Liver (tissue), 9 donors: Measurements from ENCODE around the gene GPR65. TPM values are rescaled to one million over a fixed set of nuclear protein-coding genes. Genes with fewer than 3 reads are reported as not detected.
A peak's percentile ranks its signal among the peaks of the same experiment; 100 is the strongest.

Experiments used
- DNase-seq: peaks from one replicate; pipeline ENCODE4 v3.0.0-alpha.2; 2017; ENCODE audit warnings: low spot score
- H3K27ac ChIP-seq, 2 donors: one replicate each; pipeline ENCODE4 v1.7.0; 2013; ENCODE audit warnings: inconsistent platforms in 2 of 2, low read length in 2 of 2, control low read depth in 1 of 2, low read depth in 1 of 2, mild to moderate bottlenecking in 1 of 2
- H3K27me3 ChIP-seq, 4 donors: one replicate each; pipeline versions ENCODE4 v1.6.1 to v1.7.0; 2013; ENCODE audit warnings: low read length in 3 of 4, inconsistent platforms in 1 of 4, mild to moderate bottlenecking in 1 of 4, moderate library complexity in 1 of 4; ENCODE audit not compliant: control insufficient read depth in 4 of 4, insufficient read depth in 4 of 4
- H3K36me3 ChIP-seq, 4 donors: one replicate each; pipeline versions ENCODE4 v1.6.1 to v1.7.0; 2013; ENCODE audit warnings: low read length in 3 of 4, mild to moderate bottlenecking in 3 of 4, low read depth in 1 of 4, moderate library complexity in 1 of 4; ENCODE audit not compliant: control insufficient read depth in 4 of 4, insufficient read depth in 3 of 4
- H3K4me1 ChIP-seq, 4 donors: one replicate each; pipeline versions ENCODE4 v1.6.1 to v1.7.0; 2013; ENCODE audit warnings: low read length in 3 of 4, mild to moderate bottlenecking in 3 of 4, moderate library complexity in 1 of 4; ENCODE audit not compliant: control insufficient read depth in 4 of 4, insufficient read depth in 4 of 4
- H3K4me3 ChIP-seq, 3 donors: one replicate each; pipeline versions ENCODE4 v1.6.1 to v1.7.0; 2013; ENCODE audit warnings: low read length in 3 of 3, control low read depth in 1 of 3, low read depth in 1 of 3, mild to moderate bottlenecking in 1 of 3
- H3K9ac ChIP-seq, 2 donors: one replicate each; pipeline ENCODE4 v1.7.0; 2013; ENCODE audit warnings: low read length in 2 of 2, mild to moderate bottlenecking in 2 of 2, moderate library complexity in 2 of 2, control low read depth in 1 of 2, low read depth in 1 of 2
- H3K9me3 ChIP-seq, 4 donors: one replicate each; pipeline versions ENCODE4 v1.6.1 to v1.7.0; 2013; ENCODE audit warnings: low read length in 3 of 4; ENCODE audit not compliant: control insufficient read depth in 4 of 4
- EGR1 ChIP-seq, 2 donors: IDR thresholded peaks; 2 replicates each; pipeline ENCODE4 v1.6.1; 2016 to 2018; ENCODE audit warnings: antibody characterized with exemption in 2 of 2, low read depth in 2 of 2
- FOXA1 ChIP-seq: IDR thresholded peaks from 2 replicates; pipeline ENCODE4 v1.6.1; 2016; ENCODE audit warnings: antibody characterized with exemption
- FOXA2 ChIP-seq: IDR thresholded peaks from 2 replicates; pipeline ENCODE4 v1.6.1; 2016; ENCODE audit warnings: antibody characterized with exemption
- GABPA ChIP-seq, 2 donors: IDR thresholded peaks in 1 of 2; conservative IDR thresholded peaks in 1 of 2; 2 replicates each; pipeline ENCODE4 v1.6.1; 2016; ENCODE audit warnings: antibody characterized with exemption in 2 of 2, mild to moderate bottlenecking in 1 of 2, moderate library complexity in 1 of 2
- HNF4A ChIP-seq, 2 donors: conservative IDR thresholded peaks; 2 replicates each; pipeline ENCODE4 v1.6.1; 2016; ENCODE audit warnings: antibody characterized with exemption in 2 of 2, mild to moderate bottlenecking in 2 of 2
- HNF4G ChIP-seq: IDR thresholded peaks from 2 replicates; pipeline ENCODE4 v1.6.1; 2016; ENCODE audit warnings: antibody characterized with exemption
- JUND ChIP-seq, 2 donors: IDR thresholded peaks; 2 replicates each; pipeline ENCODE4 v1.6.1; 2016; ENCODE audit warnings: antibody characterized with exemption in 2 of 2
- NR2F2 ChIP-seq: IDR thresholded peaks from 2 replicates; pipeline ENCODE4 v1.6.1; 2016; ENCODE audit warnings: antibody characterized with exemption
- RAD21 ChIP-seq, 2 donors: IDR thresholded peaks; 2 replicates each; pipeline ENCODE4 v1.6.1; 2016; ENCODE audit warnings: antibody characterized with exemption in 2 of 2, mild to moderate bottlenecking in 2 of 2
- RXRA ChIP-seq, 2 donors: IDR thresholded peaks; 2 replicates each; pipeline ENCODE4 v1.6.1; 2017 to 2018; ENCODE audit warnings: antibody characterized with exemption in 2 of 2, mild to moderate bottlenecking in 1 of 2
- SP1 ChIP-seq: IDR thresholded peaks from 2 replicates; pipeline ENCODE4 v1.6.1; 2018; ENCODE audit warnings: antibody characterized with exemption, mild to moderate bottlenecking
- TAF1 ChIP-seq: conservative IDR thresholded peaks from 2 replicates; pipeline ENCODE4 v1.6.1; 2016; ENCODE audit warnings: antibody characterized with exemption, mild to moderate bottlenecking
- YY1 ChIP-seq: IDR thresholded peaks from 2 replicates; pipeline ENCODE4 v1.6.1; 2016; ENCODE audit warnings: antibody characterized with exemption, mild to moderate bottlenecking
- WGBS: extraction: QIAGEN DNeasy Blood & Tissue Kit; methylation state at CpG from one replicate; pipeline ENCODE4 v1.1.7; 2013; 5-methylcytosine and 5-hydroxymethylcytosine counted together
- polyA plus RNA-seq, 2 donors: library from polyadenylated mRNA; stranded (reverse) in 1 of 2; unstranded in 1 of 2; fragments of 200-250 nt in 1 of 2; fragments of >200 nt in 1 of 2; fragmentation: Nextera tagmentation in 1 of 2; extraction: Ambion mirVana in 1 of 2; gene quantifications; one replicate each; pipeline versions ENCODE4 v1.2.1 to v1.2.3, GENCODE V29; 2013 to 2015
- total RNA-seq, 2 donors: library from RNA; depleted of rRNA; stranded (reverse); fragments of >200 nt; gene quantifications; one replicate each; pipeline ENCODE4 v1.2.3, GENCODE V29; 2014
- TF ChIP-seq, protein P1 (sequence below): fragments of 150-350 bp; IDR thresholded peaks from 2 replicates; pipeline ENCODE4 v1.5.1; 2017; ENCODE audit warnings: improper control_type of control experiment, low read depth, low read length; ENCODE audit not compliant: missing input control
- TF ChIP-seq, protein P2 (sequence below): IDR thresholded peaks from 2 replicates; pipeline ENCODE4 v1.6.1; 2016; ENCODE audit warnings: antibody characterized with exemption
- TF ChIP-seq, protein P3 (sequence below): IDR thresholded peaks from 2 replicates; pipeline ENCODE4 v1.6.1; 2016; ENCODE audit warnings: antibody characterized with exemption
- TF ChIP-seq, protein P4 (sequence below): IDR thresholded peaks from 2 replicates; pipeline ENCODE4 v1.6.1; 2016; ENCODE audit warnings: antibody characterized with exemption
- TF ChIP-seq, protein P5 (sequence below): IDR thresholded peaks from 2 replicates; pipeline ENCODE4 v1.6.1; 2016; ENCODE audit warnings: antibody characterized with exemption, mild to moderate bottlenecking
- donor health status: healthy.
- donor health status: healthy.
- donor health status: healthy.
- donor health status: healthy.
- donor health status: healthy.

Gene GPR65
- total and polyA plus RNA-seq, 4 donors: 0.72 to 4.5 (median 1.7) TPM

DNA sequence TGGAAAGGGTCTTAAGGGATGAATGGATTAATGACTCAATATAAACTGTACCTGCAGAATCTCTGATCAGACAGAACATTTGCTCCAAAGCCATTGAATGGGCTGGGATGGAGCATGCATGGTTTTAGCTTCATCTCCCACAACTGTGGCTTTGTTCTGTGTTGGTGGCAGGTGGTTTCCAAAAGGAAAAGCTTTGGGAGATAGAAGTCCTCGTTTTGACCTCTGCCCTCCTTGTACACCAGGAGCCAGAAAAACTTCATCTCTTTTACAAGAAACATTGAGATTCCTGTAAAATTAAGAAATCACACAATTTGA lies 39.5 kb downstream of the GPR65 start:
- H3K9me3 ChIP-seq: no peaks in the 10 kb centered on the region
- no peaks in the 10 kb centered on the region for H3K27me3 ChIP-seq
- peak overlapping the region; percentile 95 to 99 for H3K27ac ChIP-seq
- 11% methylated on average over 1 of the region's 1 CpG for WGBS
- TF ChIP-seq FOXA2 (no peak), GABPA (IDR thresholded peaks at IDR 0.05 in 1 of 2, conservative IDR thresholded peaks at IDR 0.05 in 1 of 2) (peak in 1 of 2 donors; percentile 1), HNF4A (conservative IDR thresholded peaks at IDR 0.05) (no peak), SP1 (peak; percentile 3), FOXA1 (no peak), TAF1 (no peak)
- TF ChIP-seq, protein P1, sequence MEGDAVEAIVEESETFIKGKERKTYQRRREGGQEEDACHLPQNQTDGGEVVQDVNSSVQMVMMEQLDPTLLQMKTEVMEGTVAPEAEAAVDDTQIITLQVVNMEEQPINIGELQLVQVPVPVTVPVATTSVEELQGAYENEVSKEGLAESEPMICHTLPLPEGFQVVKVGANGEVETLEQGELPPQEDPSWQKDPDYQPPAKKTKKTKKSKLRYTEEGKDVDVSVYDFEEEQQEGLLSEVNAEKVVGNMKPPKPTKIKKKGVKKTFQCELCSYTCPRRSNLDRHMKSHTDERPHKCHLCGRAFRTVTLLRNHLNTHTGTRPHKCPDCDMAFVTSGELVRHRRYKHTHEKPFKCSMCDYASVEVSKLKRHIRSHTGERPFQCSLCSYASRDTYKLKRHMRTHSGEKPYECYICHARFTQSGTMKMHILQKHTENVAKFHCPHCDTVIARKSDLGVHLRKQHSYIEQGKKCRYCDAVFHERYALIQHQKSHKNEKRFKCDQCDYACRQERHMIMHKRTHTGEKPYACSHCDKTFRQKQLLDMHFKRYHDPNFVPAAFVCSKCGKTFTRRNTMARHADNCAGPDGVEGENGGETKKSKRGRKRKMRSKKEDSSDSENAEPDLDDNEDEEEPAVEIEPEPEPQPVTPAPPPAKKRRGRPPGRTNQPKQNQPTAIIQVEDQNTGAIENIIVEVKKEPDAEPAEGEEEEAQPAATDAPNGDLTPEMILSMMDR: no peak
- peak overlapping the region in 1 of 2 donors; percentile 58 for H3K9ac ChIP-seq
- peaks cover 10 to 37% (median 31%) of the 10 kb centered on the region in 4 donors for H3K4me1 ChIP-seq
- DNase-seq: no peak
- H3K36me3 ChIP-seq: peaks cover 0 to 6% (median 0%) of the 10 kb centered on the region in 4 donors
- H3K4me3 ChIP-seq: peak overlapping the region in 1 of 3 donors; percentile 1

DNA sequence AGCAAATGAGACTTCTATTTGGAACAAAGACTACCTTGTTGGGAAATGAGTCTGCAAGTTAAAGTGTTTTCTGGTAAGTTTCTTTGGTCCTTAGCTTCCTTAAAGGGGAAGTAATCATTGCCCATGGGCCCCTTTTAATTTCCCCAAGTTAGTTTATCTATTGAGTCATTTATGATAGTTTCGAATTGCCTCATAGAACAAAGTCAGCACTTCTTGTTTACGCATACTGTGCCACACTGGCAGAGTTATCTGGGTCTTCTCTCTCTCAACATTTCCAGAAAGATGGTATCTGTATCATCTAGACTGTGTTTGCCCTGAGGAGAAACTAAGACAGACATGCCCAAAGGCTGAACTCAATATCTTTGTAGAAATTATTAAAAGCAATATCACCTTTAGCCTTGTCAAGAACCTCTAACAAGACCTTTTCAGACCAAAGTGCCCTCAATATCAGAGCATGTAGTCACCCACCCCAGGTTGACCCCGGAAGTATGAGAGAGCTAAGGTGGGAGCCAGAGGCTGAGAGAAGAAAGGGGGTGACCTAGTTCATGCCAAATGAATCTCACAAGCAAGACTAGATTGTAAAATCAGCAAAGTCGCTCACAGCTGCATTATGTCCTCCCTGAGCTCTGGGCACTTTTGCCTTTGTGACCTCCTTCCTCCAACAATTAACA lies 40.0 kb downstream of the GPR65 start:
- Histone ChIP-seq H3K27ac (peak overlapping the region; percentile 95 to 99), H3K27me3 (no peaks in the 10 kb centered on the region), H3K4me1 (peaks cover 9 to 37% (median 30%) of the 10 kb centered on the region in 4 donors), H3K4me3 (peak overlapping the region in 1 of 3 donors; percentile 23), H3K36me3 (peaks cover 0 to 6% (median 0%) of the 10 kb centered on the region in 4 donors), H3K9ac (peak overlapping the region in 1 of 2 donors; percentile 58), H3K9me3 (no peaks in the 10 kb centered on the region)
- TF ChIP-seq SP1 (no peak), JUND (IDR thresholded peaks at IDR 0.05) (peak; percentile 63 to 70), FOXA2 (no peak), GABPA (IDR thresholded peaks at IDR 0.05 in 1 of 2, conservative IDR thresholded peaks at IDR 0.05 in 1 of 2) (no peak), RXRA (IDR thresholded peaks at IDR 0.05) (peak in 1 of 2 donors; percentile 61), TAF1 (no peak), NR2F2 (no peak), HNF4A (conservative IDR thresholded peaks at IDR 0.05) (peak; percentile 55 to 75), EGR1 (IDR thresholded peaks at IDR 0.05; ENCODE audit: low read depth in 2 of 2) (peak in 1 of 2 donors; percentile 82), HNF4G (peak; percentile 17), FOXA1 (peak; percentile 47), RAD21 (IDR thresholded peaks at IDR 0.05) (no peak), YY1 (peak; percentile 34)
- TF ChIP-seq, protein P2, sequence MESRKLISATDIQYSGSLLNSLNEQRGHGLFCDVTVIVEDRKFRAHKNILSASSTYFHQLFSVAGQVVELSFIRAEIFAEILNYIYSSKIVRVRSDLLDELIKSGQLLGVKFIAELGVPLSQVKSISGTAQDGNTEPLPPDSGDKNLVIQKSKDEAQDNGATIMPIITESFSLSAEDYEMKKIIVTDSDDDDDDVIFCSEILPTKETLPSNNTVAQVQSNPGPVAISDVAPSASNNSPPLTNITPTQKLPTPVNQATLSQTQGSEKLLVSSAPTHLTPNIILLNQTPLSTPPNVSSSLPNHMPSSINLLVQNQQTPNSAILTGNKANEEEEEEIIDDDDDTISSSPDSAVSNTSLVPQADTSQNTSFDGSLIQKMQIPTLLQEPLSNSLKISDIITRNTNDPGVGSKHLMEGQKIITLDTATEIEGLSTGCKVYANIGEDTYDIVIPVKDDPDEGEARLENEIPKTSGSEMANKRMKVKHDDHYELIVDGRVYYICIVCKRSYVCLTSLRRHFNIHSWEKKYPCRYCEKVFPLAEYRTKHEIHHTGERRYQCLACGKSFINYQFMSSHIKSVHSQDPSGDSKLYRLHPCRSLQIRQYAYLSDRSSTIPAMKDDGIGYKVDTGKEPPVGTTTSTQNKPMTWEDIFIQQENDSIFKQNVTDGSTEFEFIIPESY: no peak
- TF ChIP-seq, protein P1: no peak
- TF ChIP-seq, protein P3, sequence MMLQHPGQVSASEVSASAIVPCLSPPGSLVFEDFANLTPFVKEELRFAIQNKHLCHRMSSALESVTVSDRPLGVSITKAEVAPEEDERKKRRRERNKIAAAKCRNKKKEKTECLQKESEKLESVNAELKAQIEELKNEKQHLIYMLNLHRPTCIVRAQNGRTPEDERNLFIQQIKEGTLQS: no peak
- TF ChIP-seq, protein P4, sequence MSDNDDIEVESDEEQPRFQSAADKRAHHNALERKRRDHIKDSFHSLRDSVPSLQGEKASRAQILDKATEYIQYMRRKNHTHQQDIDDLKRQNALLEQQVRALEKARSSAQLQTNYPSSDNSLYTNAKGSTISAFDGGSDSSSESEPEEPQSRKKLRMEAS: peak; percentile 78
- TF ChIP-seq, protein P5, sequence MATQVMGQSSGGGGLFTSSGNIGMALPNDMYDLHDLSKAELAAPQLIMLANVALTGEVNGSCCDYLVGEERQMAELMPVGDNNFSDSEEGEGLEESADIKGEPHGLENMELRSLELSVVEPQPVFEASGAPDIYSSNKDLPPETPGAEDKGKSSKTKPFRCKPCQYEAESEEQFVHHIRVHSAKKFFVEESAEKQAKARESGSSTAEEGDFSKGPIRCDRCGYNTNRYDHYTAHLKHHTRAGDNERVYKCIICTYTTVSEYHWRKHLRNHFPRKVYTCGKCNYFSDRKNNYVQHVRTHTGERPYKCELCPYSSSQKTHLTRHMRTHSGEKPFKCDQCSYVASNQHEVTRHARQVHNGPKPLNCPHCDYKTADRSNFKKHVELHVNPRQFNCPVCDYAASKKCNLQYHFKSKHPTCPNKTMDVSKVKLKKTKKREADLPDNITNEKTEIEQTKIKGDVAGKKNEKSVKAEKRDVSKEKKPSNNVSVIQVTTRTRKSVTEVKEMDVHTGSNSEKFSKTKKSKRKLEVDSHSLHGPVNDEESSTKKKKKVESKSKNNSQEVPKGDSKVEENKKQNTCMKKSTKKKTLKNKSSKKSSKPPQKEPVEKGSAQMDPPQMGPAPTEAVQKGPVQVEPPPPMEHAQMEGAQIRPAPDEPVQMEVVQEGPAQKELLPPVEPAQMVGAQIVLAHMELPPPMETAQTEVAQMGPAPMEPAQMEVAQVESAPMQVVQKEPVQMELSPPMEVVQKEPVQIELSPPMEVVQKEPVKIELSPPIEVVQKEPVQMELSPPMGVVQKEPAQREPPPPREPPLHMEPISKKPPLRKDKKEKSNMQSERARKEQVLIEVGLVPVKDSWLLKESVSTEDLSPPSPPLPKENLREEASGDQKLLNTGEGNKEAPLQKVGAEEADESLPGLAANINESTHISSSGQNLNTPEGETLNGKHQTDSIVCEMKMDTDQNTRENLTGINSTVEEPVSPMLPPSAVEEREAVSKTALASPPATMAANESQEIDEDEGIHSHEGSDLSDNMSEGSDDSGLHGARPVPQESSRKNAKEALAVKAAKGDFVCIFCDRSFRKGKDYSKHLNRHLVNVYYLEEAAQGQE: no peak
- WGBS: 39% methylated on average over 4 of the region's 4 CpGs
- no peak for DNase-seq
